Measurements from ENCODE around the gene PSMB2. TPM values are rescaled to one million over a fixed set of nuclear protein-coding genes. Genes with fewer than 3 reads are reported as not detected.
A peak's percentile ranks its signal among the peaks of the same experiment; 100 is the strongest.
"Not testable (repeated sequence)": the region's sequence is repeated elsewhere in the genome, so short reads cannot be mapped to it uniquely, and the experiment has no call there.

The PSMB2 gene
- total and polyA plus RNA-seq, 7 donors = 29.3 to 66.5 (median 32.1) TPM

DNA sequence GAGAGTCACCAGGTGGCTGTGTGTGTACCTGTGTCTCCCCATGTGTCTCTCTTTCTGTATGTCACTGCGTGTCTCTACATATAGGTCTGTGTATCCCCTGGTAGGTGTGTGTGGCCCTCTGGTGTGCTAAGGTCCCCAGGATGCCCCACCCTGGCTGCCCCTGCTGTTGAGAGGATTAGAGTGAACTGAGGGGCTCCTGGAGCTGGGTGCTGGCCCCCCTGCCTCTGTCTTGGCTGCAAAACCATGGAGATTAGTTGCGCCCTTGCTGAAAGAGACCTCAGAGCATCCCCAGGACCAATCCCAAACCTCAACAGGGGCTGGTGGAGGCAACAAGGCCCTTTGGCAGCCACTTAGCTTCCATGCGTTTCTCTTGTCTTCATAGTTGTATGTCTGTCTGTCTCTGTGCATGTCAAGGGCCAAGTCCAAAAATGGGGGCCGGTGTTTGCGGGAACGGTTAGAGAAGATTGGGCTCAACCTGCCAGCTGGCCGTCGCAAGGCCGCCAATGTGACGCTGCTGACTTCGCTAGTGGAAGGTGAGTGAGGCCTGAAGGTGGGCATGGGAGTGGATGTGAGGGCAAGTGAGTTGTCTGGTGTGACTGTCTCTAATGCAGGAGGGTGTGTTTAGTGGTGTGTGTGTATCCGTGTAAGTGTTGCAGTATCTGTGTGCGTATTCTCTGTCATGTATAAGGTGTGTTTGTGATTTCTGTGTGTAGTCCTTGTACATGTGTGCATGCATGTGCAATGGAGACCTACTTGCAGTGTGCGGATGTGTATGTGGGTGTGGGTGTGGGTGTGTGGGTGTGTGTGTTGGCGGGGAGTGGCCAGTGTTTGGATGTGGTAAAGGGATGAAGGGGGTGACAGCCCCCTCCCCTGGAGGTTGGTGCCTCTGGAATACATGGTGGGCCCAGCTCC lies 51.6 kb downstream of the PSMB2 start:
- WGBS, 2 donors = 94 to 95% methylated on average over 15 of the region's 15 CpGs
- H3K4me3 ChIP-seq = no peak overlapping the region
- H3K27me3 ChIP-seq = no peaks in the 10 kb centered on the region
- H3K4me1 ChIP-seq = no peaks in the 10 kb centered on the region
- H3K36me3 ChIP-seq = no peaks in the 10 kb centered on the region
- TF ChIP-seq, protein P1, sequence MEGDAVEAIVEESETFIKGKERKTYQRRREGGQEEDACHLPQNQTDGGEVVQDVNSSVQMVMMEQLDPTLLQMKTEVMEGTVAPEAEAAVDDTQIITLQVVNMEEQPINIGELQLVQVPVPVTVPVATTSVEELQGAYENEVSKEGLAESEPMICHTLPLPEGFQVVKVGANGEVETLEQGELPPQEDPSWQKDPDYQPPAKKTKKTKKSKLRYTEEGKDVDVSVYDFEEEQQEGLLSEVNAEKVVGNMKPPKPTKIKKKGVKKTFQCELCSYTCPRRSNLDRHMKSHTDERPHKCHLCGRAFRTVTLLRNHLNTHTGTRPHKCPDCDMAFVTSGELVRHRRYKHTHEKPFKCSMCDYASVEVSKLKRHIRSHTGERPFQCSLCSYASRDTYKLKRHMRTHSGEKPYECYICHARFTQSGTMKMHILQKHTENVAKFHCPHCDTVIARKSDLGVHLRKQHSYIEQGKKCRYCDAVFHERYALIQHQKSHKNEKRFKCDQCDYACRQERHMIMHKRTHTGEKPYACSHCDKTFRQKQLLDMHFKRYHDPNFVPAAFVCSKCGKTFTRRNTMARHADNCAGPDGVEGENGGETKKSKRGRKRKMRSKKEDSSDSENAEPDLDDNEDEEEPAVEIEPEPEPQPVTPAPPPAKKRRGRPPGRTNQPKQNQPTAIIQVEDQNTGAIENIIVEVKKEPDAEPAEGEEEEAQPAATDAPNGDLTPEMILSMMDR (IDR thresholded peaks at IDR 0.05) = no peak
- TF ChIP-seq POLR2A (IDR thresholded peaks at IDR 0.05) = no peak
- intact Hi-C loops (cut with DNase I) = no loop called here
- no peak overlapping the region for H3K27ac ChIP-seq
- H3K9me3 ChIP-seq = no peaks in the 10 kb centered on the region
- DNase-seq = no peak

DNA sequence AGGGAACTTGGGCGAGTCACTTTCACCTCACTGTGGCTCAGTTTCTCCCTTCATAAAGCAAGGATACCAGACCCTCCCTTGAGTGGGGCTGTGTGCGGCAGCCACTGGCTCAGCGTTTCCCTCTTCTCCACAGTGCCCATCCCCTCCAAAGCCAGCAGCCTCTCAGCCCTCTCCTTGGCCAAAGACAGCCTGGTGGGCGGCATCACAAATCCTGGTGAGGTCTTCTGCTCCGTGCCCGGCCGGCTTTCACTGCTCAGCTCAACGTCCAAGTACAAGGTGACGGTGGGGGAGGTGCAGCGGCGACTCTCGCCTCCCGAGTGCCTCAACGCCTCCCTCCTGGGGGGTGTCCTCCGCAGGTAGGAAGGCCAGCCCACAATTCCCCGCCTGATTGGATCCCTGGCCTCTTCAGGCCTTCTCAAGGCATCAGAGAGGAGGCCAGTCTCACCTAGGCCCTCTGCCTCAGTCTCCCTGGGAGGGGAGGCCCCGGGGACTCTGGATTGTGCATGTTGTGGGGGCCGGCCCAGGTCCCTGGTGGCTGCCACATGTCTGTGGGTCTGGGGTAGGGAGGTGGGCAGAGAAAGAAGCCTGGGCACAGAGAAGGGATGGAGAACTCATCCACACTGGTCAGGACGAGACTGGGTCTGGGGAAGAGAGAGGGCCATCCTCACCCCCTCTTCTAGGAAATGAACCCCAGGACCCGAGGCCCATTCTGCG lies 53.0 kb downstream of the PSMB2 start:
- Histone ChIP-seq H3K36me3 (no peaks in the 10 kb centered on the region), H3K27ac (no peak overlapping the region), H3K27me3 (no peaks in the 10 kb centered on the region), H3K9me3 (no peaks in the 10 kb centered on the region), H3K4me3 (no peak overlapping the region), H3K4me1 (no peaks in the 10 kb centered on the region)
- intact Hi-C loops (cut with DNase I) = no loop called here
- DNase-seq = no peak
- 86 to 91% methylated on average over 21 of the region's 21 CpGs for WGBS, 2 donors
- TF ChIP-seq POLR2A (IDR thresholded peaks at IDR 0.05) = no peak
- TF ChIP-seq POLR2AphosphoS5 (IDR thresholded peaks at IDR 0.05) = no peak
- TF ChIP-seq EP300 (IDR thresholded peaks at IDR 0.05) = no peak
- TF ChIP-seq, protein P1 (IDR thresholded peaks at IDR 0.05) = no peak

DNA sequence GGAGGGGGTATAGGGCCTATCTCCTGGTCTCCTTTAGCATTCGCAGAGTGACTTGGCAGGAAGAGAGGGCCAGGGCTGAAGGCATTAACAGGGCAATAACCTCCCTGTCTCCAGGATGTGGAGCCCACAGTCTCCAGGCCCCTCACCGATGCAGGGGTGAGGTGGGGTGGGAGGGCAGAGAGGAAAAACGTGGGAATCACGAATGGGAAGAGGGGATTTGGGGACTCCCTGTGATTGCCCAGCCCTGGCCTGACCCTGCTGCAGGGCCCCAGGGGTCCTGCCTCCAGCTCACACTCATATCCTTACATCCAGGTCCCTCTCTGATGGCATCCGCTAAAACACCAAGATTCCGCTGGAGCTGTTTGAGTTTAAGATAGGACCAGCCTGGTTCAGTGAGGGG lies 53.6 kb downstream of the PSMB2 start:
- DNase-seq = peak; percentile 14
- no peak overlapping the region for H3K27ac ChIP-seq
- no peaks in the 10 kb centered on the region for H3K4me1 ChIP-seq
- TF ChIP-seq POLR2A (IDR thresholded peaks at IDR 0.05) = no peak
- no peak for TF ChIP-seq POLR2AphosphoS5 (IDR thresholded peaks at IDR 0.05)
- TF ChIP-seq, protein P1 (IDR thresholded peaks at IDR 0.05) = no peak
- TF ChIP-seq EP300 (IDR thresholded peaks at IDR 0.05) = no peak
- no peaks in the 10 kb centered on the region for H3K9me3 ChIP-seq
- H3K36me3 ChIP-seq = no peaks in the 10 kb centered on the region
- intact Hi-C loops (cut with DNase I) = no loop called here
- no peak overlapping the region for H3K4me3 ChIP-seq
- whole genome bisulfite sequencing, 2 donors = 88 to 89% methylated on average over 6 of the region's 6 CpGs
- no peaks in the 10 kb centered on the region for H3K27me3 ChIP-seq

DNA sequence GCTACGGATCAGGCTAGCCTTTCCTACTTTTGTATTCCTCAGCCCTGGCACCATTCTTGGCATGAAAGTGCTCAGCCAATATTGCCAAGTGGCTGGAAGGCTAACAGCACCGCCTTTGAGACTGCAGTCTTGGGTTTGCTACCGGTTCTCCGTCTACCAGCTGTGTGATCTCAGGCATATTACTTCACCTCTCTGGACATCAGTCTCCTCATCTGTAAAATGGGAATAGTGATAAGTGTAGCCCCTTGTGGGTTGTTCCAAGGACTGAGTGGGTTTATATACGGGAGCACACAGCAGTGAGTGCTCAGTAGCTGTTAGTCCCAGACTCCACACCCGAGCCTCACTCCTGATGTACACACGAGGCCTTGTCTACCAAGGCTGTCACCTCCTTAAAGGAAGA lies 54.5 kb downstream of the PSMB2 start:
- Histone ChIP-seq H3K36me3 (no peaks in the 10 kb centered on the region), H3K4me1 (no peaks in the 10 kb centered on the region), H3K27ac (no peak overlapping the region), H3K9me3 (no peaks in the 10 kb centered on the region), H3K4me3 (no peak overlapping the region), H3K27me3 (no peaks in the 10 kb centered on the region)
- TF ChIP-seq, protein P1 (IDR thresholded peaks at IDR 0.05) = no peak
- no peak for TF ChIP-seq EP300 (IDR thresholded peaks at IDR 0.05)
- TF ChIP-seq POLR2A (IDR thresholded peaks at IDR 0.05) = no peak
- TF ChIP-seq POLR2AphosphoS5 (IDR thresholded peaks at IDR 0.05) = no peak
- no peak for DNase-seq
- intact Hi-C loops (cut with DNase I) = no loop called here
- 95 to 96% methylated on average over 7 of the region's 7 CpGs for WGBS, 2 donors

DNA sequence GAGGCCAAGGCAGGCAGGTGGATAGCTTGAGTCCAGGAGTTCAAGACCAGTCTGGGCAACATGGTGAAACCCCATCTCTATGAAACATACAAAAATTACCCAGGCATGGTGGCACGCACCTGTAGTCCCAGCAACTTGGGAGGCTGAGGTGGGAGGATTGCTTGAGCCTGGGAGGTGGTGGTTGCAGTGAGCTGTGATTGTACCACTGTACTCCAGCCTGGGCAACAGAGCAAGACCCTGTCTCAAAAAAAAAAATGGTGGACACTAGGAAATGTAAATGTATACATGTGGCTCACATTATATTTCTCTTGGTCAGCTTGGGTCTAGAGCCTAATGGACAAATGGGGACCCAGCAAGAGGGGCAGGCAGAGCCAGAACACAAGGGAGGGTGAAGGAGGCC lies 55.5 kb downstream of the PSMB2 start:
- H3K27ac ChIP-seq; H3K27me3 ChIP-seq; H3K4me1 ChIP-seq; H3K36me3 ChIP-seq; H3K4me3 ChIP-seq; H3K9me3 ChIP-seq; intact Hi-C loops (cut with DNase I): not testable (repeated sequence)
- peak; percentile 7 for DNase-seq
- WGBS, 2 donors = 92 to 98% methylated on average over 1 of the region's 1 CpG

All from sigmoid colon (tissue), 7 donors.